Panc1 (cell line): ENCODE results near the gene KLK15. TPM values are rescaled to one million over a fixed set of nuclear protein-coding genes. Genes with fewer than 3 reads are reported as not detected.
"Not testable (repeated sequence)": the region's sequence is repeated elsewhere in the genome, so short reads cannot be mapped to it uniquely, and the experiment has no call there.

Experiments used
- ATAC-seq: fragments of 200-7000 bp; cut with Tn5 transposase; 2 replicates; pipeline ENCODE4 v1.9.1; 2020; ENCODE audit warnings: mild to moderate bottlenecking, moderate library complexity
- BruUV-seq: library from RNA; stranded (reverse); fragments of 400-500 nt; replicated peaks from 2 replicates; lab custom pipeline; 2021; lab: Mats Ljungman, UMichigan
- CTCF ChIA-PET: fragments of 300-600 bp; sonication (Branson Sonifier 250); formaldehyde crosslinking; loops from one replicate; lab custom pipeline; 2022; ENCODE audit warnings: antibody characterized with exemption; lab: Charles Lee
- POLR2A ChIA-PET: fragments of 300-600 bp; sonication (Branson Sonifier 250); formaldehyde crosslinking; loops from one replicate; lab custom pipeline; 2022; ENCODE audit warnings: antibody characterized with exemption; lab: Charles Lee
- DNase-seq: peaks from one replicate; pipeline ENCODE4 v3.0.0-alpha.2; 2010; ENCODE audit warnings: low read depth, low spot score
- H3K27ac ChIP-seq: 2 replicates; pipeline ENCODE4 v1.5.1; 2011; ENCODE audit warnings: mild to moderate bottlenecking, low read length, inconsistent platforms
- H3K27me3 ChIP-seq: fragments of 200-500 bp; sonication (Bioruptor generic); 2 replicates; pipeline ENCODE4 v1.6.0; 2014; ENCODE audit warnings: low read length, inconsistent platforms; ENCODE audit not compliant: control insufficient read depth, insufficient read depth
- H3K36me3 ChIP-seq: fragments of 200-500 bp; sonication (Bioruptor generic); 2 replicates; pipeline ENCODE4 v1.5.1; 2014; ENCODE audit warnings: inconsistent platforms, mild to moderate bottlenecking, low read length, moderate library complexity; ENCODE audit not compliant: control insufficient read depth, insufficient read depth
- H3K4me1 ChIP-seq: 2 replicates; pipeline ENCODE4 v1.5.1; 2011; ENCODE audit warnings: inconsistent platforms, mild to moderate bottlenecking, low read length, moderate library complexity; ENCODE audit not compliant: control insufficient read depth, insufficient read depth
- H3K4me3 ChIP-seq, 2 experiments: 2 replicates each; pipeline ENCODE4 v1.5.1; 2011 to 2012; ENCODE audit warnings: low read depth in 2 of 2, low read length in 2 of 2, mild to moderate bottlenecking in 2 of 2, inconsistent platforms in 1 of 2, moderate library complexity in 1 of 2
- H3K9me3 ChIP-seq: fragments of 200-500 bp; sonication (Bioruptor generic); 2 replicates; pipeline ENCODE4 v1.5.1; 2014; ENCODE audit warnings: low read depth, mild to moderate bottlenecking, inconsistent platforms, low read length, moderate library complexity; ENCODE audit not compliant: control insufficient read depth, insufficient read depth
- POLR2AphosphoS5 ChIP-seq: IDR thresholded peaks from 2 replicates; pipeline ENCODE4 v1.6.1; 2012; ENCODE audit warnings: mild to moderate bottlenecking, low read depth, low read length, moderate library complexity
- SIN3A ChIP-seq: IDR thresholded peaks from 2 replicates; pipeline ENCODE4 v1.6.1; 2012; ENCODE audit warnings: low read depth, mild to moderate bottlenecking, low read length, moderate library complexity, borderline replicate concordance; ENCODE audit not compliant: insufficient read depth
- TCF7L2 ChIP-seq: IDR thresholded peaks from 2 replicates; pipeline ENCODE4 v1.6.1; 2011; ENCODE audit warnings: mild to moderate bottlenecking, low read depth, low read length, inconsistent platforms
- in situ Hi-C: cut with HindIII; loops from 2 replicates; pipeline ENCODE4 v1.10.0; 2016; ENCODE audit warnings: low sequenced_read_pairs, low pct_unique_long_range_greater_than_20kb
- intact Hi-C: fragments of 100-400 bp; cut with micrococcal nuclease; formaldehyde crosslinking; loops from one replicate; pipeline ENCODE4 v1.10.0; 2022; ENCODE audit not compliant: unreplicated experiment
- total RNA-seq: library from RNA; stranded (reverse); gene quantifications from one replicate; pipeline ENCODE4 v1.2.1, GENCODE V29; 2021; ENCODE audit not compliant: unreplicated experiment
- TF ChIP-seq, protein P1 (sequence below): fragments of 450-650 bp; IDR thresholded peaks from 2 replicates; pipeline ENCODE4 v1.5.1; 2017; ENCODE audit warnings: mild to moderate bottlenecking
- TF ChIP-seq, protein P2 (sequence below), 2 experiments: IDR thresholded peaks; 2 replicates each; pipeline ENCODE4 v1.6.1; 2011 to 2012; ENCODE audit warnings: low read depth in 2 of 2, control low read depth in 1 of 2, low read length in 1 of 2, mild to moderate bottlenecking in 1 of 2, moderate library complexity in 1 of 2; ENCODE audit not compliant: insufficient read depth in 1 of 2

Gene KLK15
- total RNA-seq, 1 experiment from 2014 or later: not detected

DNA sequence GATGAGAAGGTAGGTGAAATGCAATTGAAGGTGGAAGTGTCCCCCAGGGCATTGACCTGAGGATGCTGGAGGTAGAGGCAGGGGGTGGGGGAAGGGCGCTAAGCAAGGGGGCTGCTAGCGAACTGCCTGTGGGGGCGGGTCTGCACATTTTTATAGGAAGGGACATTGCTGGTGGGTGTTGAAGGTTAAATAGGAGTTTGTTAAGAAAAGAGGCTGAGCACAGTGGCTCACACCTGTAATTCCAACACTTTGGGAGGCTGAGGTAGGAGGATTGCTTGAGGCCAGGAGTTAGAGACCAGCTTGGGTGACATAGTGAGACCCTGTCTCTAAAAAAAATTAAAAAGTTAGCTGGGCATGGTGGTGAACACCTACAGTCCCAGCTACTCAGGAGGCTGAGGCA lies 48.7 kb downstream of the KLK15 start:
- H3K4me3 ChIP-seq: no peak overlapping the region
- ATAC-seq (no peak), DNase-seq (no peak)
- ChIA-PET CTCF (interaction anchor here (0.5 to 0.6 kb wide), 2 partner anchors 223 to 227 kb away, joined by 3 to 13 read pairs; no protein-coding TSS in a partner anchor), POLR2A (no interaction called here)
- intact Hi-C loops: loop anchor here (5.0 kb wide), 2 partner anchors 77 to 247 kb away; no protein-coding TSS in a partner anchor
- BruUV-seq: no TSS peak
- in situ Hi-C loops: no loop called here
- H3K27ac ChIP-seq: no peak overlapping the region
- H3K27me3 ChIP-seq: no peaks in the 10 kb centered on the region; the same call in 1 of the 2 replicates
- no peaks in the 10 kb centered on the region for H3K9me3 ChIP-seq
- TF ChIP-seq, protein P1, sequence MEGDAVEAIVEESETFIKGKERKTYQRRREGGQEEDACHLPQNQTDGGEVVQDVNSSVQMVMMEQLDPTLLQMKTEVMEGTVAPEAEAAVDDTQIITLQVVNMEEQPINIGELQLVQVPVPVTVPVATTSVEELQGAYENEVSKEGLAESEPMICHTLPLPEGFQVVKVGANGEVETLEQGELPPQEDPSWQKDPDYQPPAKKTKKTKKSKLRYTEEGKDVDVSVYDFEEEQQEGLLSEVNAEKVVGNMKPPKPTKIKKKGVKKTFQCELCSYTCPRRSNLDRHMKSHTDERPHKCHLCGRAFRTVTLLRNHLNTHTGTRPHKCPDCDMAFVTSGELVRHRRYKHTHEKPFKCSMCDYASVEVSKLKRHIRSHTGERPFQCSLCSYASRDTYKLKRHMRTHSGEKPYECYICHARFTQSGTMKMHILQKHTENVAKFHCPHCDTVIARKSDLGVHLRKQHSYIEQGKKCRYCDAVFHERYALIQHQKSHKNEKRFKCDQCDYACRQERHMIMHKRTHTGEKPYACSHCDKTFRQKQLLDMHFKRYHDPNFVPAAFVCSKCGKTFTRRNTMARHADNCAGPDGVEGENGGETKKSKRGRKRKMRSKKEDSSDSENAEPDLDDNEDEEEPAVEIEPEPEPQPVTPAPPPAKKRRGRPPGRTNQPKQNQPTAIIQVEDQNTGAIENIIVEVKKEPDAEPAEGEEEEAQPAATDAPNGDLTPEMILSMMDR: no peak
- TF ChIP-seq, protein P2, sequence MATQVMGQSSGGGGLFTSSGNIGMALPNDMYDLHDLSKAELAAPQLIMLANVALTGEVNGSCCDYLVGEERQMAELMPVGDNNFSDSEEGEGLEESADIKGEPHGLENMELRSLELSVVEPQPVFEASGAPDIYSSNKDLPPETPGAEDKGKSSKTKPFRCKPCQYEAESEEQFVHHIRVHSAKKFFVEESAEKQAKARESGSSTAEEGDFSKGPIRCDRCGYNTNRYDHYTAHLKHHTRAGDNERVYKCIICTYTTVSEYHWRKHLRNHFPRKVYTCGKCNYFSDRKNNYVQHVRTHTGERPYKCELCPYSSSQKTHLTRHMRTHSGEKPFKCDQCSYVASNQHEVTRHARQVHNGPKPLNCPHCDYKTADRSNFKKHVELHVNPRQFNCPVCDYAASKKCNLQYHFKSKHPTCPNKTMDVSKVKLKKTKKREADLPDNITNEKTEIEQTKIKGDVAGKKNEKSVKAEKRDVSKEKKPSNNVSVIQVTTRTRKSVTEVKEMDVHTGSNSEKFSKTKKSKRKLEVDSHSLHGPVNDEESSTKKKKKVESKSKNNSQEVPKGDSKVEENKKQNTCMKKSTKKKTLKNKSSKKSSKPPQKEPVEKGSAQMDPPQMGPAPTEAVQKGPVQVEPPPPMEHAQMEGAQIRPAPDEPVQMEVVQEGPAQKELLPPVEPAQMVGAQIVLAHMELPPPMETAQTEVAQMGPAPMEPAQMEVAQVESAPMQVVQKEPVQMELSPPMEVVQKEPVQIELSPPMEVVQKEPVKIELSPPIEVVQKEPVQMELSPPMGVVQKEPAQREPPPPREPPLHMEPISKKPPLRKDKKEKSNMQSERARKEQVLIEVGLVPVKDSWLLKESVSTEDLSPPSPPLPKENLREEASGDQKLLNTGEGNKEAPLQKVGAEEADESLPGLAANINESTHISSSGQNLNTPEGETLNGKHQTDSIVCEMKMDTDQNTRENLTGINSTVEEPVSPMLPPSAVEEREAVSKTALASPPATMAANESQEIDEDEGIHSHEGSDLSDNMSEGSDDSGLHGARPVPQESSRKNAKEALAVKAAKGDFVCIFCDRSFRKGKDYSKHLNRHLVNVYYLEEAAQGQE (IDR thresholded peaks at IDR 0.05; ENCODE audit: insufficient read depth in 1 of 2, low read depth in 2 of 2, low read length in 1 of 2): no peak
- TF ChIP-seq POLR2AphosphoS5 (no peak), TCF7L2 (no peak), SIN3A (no peak)
- no peaks in the 10 kb centered on the region for H3K4me1 ChIP-seq
- no peaks in the 10 kb centered on the region for H3K36me3 ChIP-seq

DNA sequence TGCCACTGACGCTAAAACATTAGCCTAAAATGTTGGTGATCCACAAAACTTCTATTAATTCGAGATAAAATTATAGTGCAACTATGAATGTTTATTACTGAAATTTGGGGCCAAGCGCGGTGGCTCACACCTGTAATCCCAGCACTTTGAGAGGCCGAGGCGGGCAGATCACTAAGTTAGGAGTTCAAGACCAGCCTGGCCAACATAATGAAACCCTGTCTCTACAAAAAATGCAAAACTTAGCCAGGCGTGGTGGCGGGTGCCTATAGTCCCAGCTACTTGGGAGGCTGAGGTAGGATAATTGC lies 49.6 kb downstream of the KLK15 start:
- H3K9me3 ChIP-seq, BruUV-seq, H3K36me3 ChIP-seq, DNase-seq, H3K4me1 ChIP-seq, H3K27ac ChIP-seq, H3K27me3 ChIP-seq, H3K4me3 ChIP-seq, in situ Hi-C loops, POLR2A ChIA-PET: not testable (repeated sequence)
- ATAC-seq: 0 out of 2 replicates have a peak, but pooled peaks have one; percentile 13
- CTCF ChIA-PET: interaction anchor here (1.0 to 1.2 kb wide), 3 partner anchors 83 to 246 kb away, joined by 3 read pairs; no protein-coding TSS in a partner anchor
- intact Hi-C loops: loop anchor here (5.0 kb wide), 2 partner anchors 76 to 246 kb away; no protein-coding TSS in a partner anchor

DNA sequence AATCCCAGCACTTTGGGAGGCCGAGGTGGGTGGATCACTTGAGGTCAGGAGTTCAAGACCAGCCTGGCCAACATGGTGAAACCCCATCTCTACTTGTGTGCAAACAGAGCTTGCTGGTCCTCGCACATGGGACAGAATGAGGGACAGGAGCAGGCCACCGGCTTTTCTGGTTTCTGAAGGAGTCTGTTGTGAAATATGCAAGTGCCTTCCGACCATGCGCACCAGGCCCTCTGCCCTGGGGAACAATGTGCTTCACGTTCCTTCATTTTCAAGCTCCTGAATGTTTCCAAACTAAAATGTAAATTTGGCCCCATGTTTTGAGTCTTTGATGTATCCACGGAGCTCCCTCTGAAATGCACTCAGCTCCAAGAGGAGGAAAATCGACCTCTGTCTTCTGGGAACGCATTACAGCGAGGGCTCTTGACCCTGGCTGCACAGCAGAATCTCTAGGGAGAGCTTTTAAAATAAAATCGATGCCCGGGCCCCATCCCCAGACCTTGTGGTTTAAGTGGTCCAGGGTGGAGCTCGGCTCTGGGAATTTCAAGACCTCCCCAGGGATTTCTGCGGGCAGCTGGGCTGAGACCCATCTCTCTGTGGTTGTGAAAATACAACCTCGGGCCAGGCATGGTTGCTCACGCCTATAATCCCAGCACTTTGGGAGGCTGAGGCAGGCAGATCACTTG lies 52.5 kb downstream of the KLK15 start:
- no peak for DNase-seq
- Histone ChIP-seq H3K36me3 (no peaks in the 10 kb centered on the region), H3K9me3 (no peaks in the 10 kb centered on the region), H3K4me3 (no peak overlapping the region), H3K4me1 (no peaks in the 10 kb centered on the region), H3K27ac (no peak overlapping the region), H3K27me3 (peaks cover 5% of the 10 kb centered on the region)
- no peak for ATAC-seq
- no TSS peak for BruUV-seq
- in situ Hi-C loops (no loop called here), intact Hi-C loops (loop anchor here (5.0 kb wide), 2 partner anchors 74 to 244 kb away; no protein-coding TSS in a partner anchor)
- ChIA-PET POLR2A (no interaction called here), CTCF (interaction anchor here (0.5 kb wide), 1 partner anchor 152 kb away, joined by 4 read pairs; no protein-coding TSS in a partner anchor)
- TF ChIP-seq SIN3A (no peak), POLR2AphosphoS5 (no peak), TCF7L2 (no peak)
- TF ChIP-seq, protein P2 (IDR thresholded peaks at IDR 0.05; ENCODE audit: insufficient read depth in 1 of 2, low read depth in 2 of 2, low read length in 1 of 2): no peak
- TF ChIP-seq, protein P1: no peak
